ENCODE results near the gene PHPT1.
A peak's percentile ranks its signal among the peaks of the same experiment; 100 is the strongest.

The PHPT1 gene

GRCh38 chr9:136849960-136850865, 1.0 kb downstream of the PHPT1 start:
- DNase-seq, result no peak

- no peak for DNase-seq
Measured at GRCh38 chr9:136850866-136851775, 1.9 kb downstream of the PHPT1 start.

GRCh38 chr9:136851941-136852663, 2.9 kb downstream of the PHPT1 start, which contains the start of gene MAMDC4:
Gene MAMDC4, plus strand, starts transcription at chr9:136852346. Its CDS starts 71 bp downstream, at chr9:136852417.
- DNase-seq, result no peak

GRCh38 chr9:136852664-136853595, 3.7 kb downstream of the PHPT1 start:
- DNase-seq, result no peak

- DNase-seq, result no peak
Measured at GRCh38 chr9:136853596-136854112, 4.4 kb downstream of the PHPT1 start.

GRCh38 chr9:136854113-136854841, 5.1 kb downstream of the PHPT1 start:
- no peak for DNase-seq

- no peak for DNase-seq
Measured at GRCh38 chr9:136854842-136855460, 5.7 kb downstream of the PHPT1 start.

GRCh38 chr9:136855461-136856078, 6.4 kb downstream of the PHPT1 start:
- no peak for DNase-seq

GRCh38 chr9:136856079-136856476, 6.9 kb downstream of the PHPT1 start:
- DNase-seq, result peak; percentile 4

GRCh38 chr9:136856541-136857141, 7.4 kb downstream of the PHPT1 start:
- no peak for DNase-seq

- DNase-seq, result no peak
Measured at GRCh38 chr9:136857166-136857565, 8.0 kb downstream of the PHPT1 start.

- no peak for DNase-seq
Measured at GRCh38 chr9:136857581-136858412, 8.6 kb downstream of the PHPT1 start.

GRCh38 chr9:136858452-136858843, 9.2 kb downstream of the PHPT1 start:
- DNase-seq, result no peak

- no peak for DNase-seq
Measured at GRCh38 chr9:136858844-136859757, 9.9 kb downstream of the PHPT1 start.

- no peak for DNase-seq
Measured at GRCh38 chr9:136860529-136860928, 11.3 kb downstream of the PHPT1 start.

- DNase-seq, result no peak
Measured at GRCh38 chr9:136860933-136861873, 12.0 kb downstream of the PHPT1 start.
